ENCODE measurements around the gene SYNPR.

Gene SYNPR

GRCh38 chr3:63232764-63233396 lies 45.2 kb upstream of the SYNPR start:
- Histone ChIP-seq H3K27ac (ENCODE audit: low read length) (no peak overlapping the region), H3K4me3 (ENCODE audit: low read length) (no peak overlapping the region), H3K9me3 (replicated peaks; ENCODE audit: insufficient read depth, low read length) (no peaks in the 10 kb centered on the region), H3K79me2 (ENCODE audit: low read length) (no peaks in the 10 kb centered on the region), H2AFZ (ENCODE audit: low read length) (no peak overlapping the region), H3K4me2 (ENCODE audit: low read depth, low read length) (no peak overlapping the region), H3K4me1 (ENCODE audit: low read length) (0 out of 2 replicates have a peak, but pooled peaks cover 4% of the 10 kb centered on the region), H3K27me3 (replicated peaks; ENCODE audit: insufficient read depth, low read length) (no peaks in the 10 kb centered on the region), H3F3A (ENCODE audit: insufficient read depth, low read length) (no peaks in the 10 kb centered on the region), H3K9me2 (replicated peaks; ENCODE audit: insufficient read depth, low read length) (no peaks in the 10 kb centered on the region), H3K36me3 (replicated peaks; ENCODE audit: insufficient read depth, low read length) (no peaks in the 10 kb centered on the region), H3K9ac (ENCODE audit: low read length) (no peak overlapping the region), H4K20me1 (ENCODE audit: insufficient read depth, low read length) (no peaks in the 10 kb centered on the region)
- DNase-seq, result peak; percentile 29
- TF ChIP-seq EZH2 (optimal IDR thresholded peaks at IDR 0.05; ENCODE audit: low read depth, low read length) (no peak), EZH2phosphoT487 (IDR thresholded peaks at IDR 0.05; ENCODE audit: low read length) (no peak), CTCF (IDR thresholded peaks at IDR 0.05; ENCODE audit: low read length) (peak; percentile 45)

GRCh38 chr3:63240381-63240902 lies 37.7 kb upstream of the SYNPR start:
- Histone ChIP-seq H3K79me2 (ENCODE audit: low read length) (no peaks in the 10 kb centered on the region), H3K36me3 (replicated peaks; ENCODE audit: insufficient read depth, low read length) (no peaks in the 10 kb centered on the region), H3K27me3 (replicated peaks; ENCODE audit: insufficient read depth, low read length) (no peaks in the 10 kb centered on the region), H3K4me1 (ENCODE audit: low read length) (no peaks in the 10 kb centered on the region), H3K9ac (ENCODE audit: low read length) (no peak overlapping the region), H2AFZ (ENCODE audit: low read length) (no peak overlapping the region), H4K20me1 (ENCODE audit: insufficient read depth, low read length) (no peaks in the 10 kb centered on the region), H3K27ac (ENCODE audit: low read length) (no peak overlapping the region), H3K9me3 (replicated peaks; ENCODE audit: insufficient read depth, low read length) (no peaks in the 10 kb centered on the region), H3K9me2 (replicated peaks; ENCODE audit: insufficient read depth, low read length) (no peaks in the 10 kb centered on the region), H3K4me3 (ENCODE audit: low read length) (no peak overlapping the region), H3F3A (ENCODE audit: insufficient read depth, low read length) (no peaks in the 10 kb centered on the region), H3K4me2 (ENCODE audit: low read depth, low read length) (no peak overlapping the region)
- no peak for DNase-seq
- TF ChIP-seq EZH2phosphoT487 (IDR thresholded peaks at IDR 0.05; ENCODE audit: low read length) (no peak), EZH2 (optimal IDR thresholded peaks at IDR 0.05; ENCODE audit: low read depth, low read length) (no peak)

- DNase-seq, result no peak
- Histone ChIP-seq H3F3A (ENCODE audit: insufficient read depth, low read length) (no peaks in the 10 kb centered on the region), H3K36me3 (replicated peaks; ENCODE audit: insufficient read depth, low read length) (no peaks in the 10 kb centered on the region), H3K9me3 (replicated peaks; ENCODE audit: insufficient read depth, low read length) (no peaks in the 10 kb centered on the region), H4K20me1 (ENCODE audit: insufficient read depth, low read length) (no peaks in the 10 kb centered on the region), H3K9me2 (replicated peaks; ENCODE audit: insufficient read depth, low read length) (no peaks in the 10 kb centered on the region), H3K4me1 (ENCODE audit: low read length) (no peaks in the 10 kb centered on the region), H3K4me3 (ENCODE audit: low read length) (no peak overlapping the region), H3K27me3 (replicated peaks; ENCODE audit: insufficient read depth, low read length) (no peaks in the 10 kb centered on the region), H3K79me2 (ENCODE audit: low read length) (no peaks in the 10 kb centered on the region), H2AFZ (ENCODE audit: low read length) (no peak overlapping the region), H3K9ac (ENCODE audit: low read length) (no peak overlapping the region), H3K27ac (ENCODE audit: low read length) (no peak overlapping the region), H3K4me2 (ENCODE audit: low read depth, low read length) (no peak overlapping the region)
- TF ChIP-seq EZH2phosphoT487 (IDR thresholded peaks at IDR 0.05; ENCODE audit: low read length) (no peak), CTCF (IDR thresholded peaks at IDR 0.05; ENCODE audit: low read length) (no peak), EZH2 (optimal IDR thresholded peaks at IDR 0.05; ENCODE audit: low read depth, low read length) (no peak)
Observed at GRCh38 chr3:63242124-63242523, 36.0 kb upstream of the SYNPR start.

- Histone ChIP-seq H3K9me2 (replicated peaks; ENCODE audit: insufficient read depth, low read length) (no peaks in the 10 kb centered on the region), H3K4me2 (ENCODE audit: low read depth, low read length) (no peak overlapping the region), H3K9ac (ENCODE audit: low read length) (no peak overlapping the region), H4K20me1 (ENCODE audit: insufficient read depth, low read length) (no peaks in the 10 kb centered on the region), H3K36me3 (replicated peaks; ENCODE audit: insufficient read depth, low read length) (no peaks in the 10 kb centered on the region), H3F3A (ENCODE audit: insufficient read depth, low read length) (no peaks in the 10 kb centered on the region), H3K79me2 (ENCODE audit: low read length) (no peaks in the 10 kb centered on the region), H3K9me3 (replicated peaks; ENCODE audit: insufficient read depth, low read length) (no peaks in the 10 kb centered on the region), H3K4me3 (ENCODE audit: low read length) (no peak overlapping the region), H3K4me1 (ENCODE audit: low read length) (no peaks in the 10 kb centered on the region), H3K27ac (ENCODE audit: low read length) (no peak overlapping the region), H2AFZ (ENCODE audit: low read length) (no peak overlapping the region), H3K27me3 (replicated peaks; ENCODE audit: insufficient read depth, low read length) (no peaks in the 10 kb centered on the region)
- no peak for DNase-seq
- TF ChIP-seq EZH2phosphoT487 (IDR thresholded peaks at IDR 0.05; ENCODE audit: low read length) (no peak), CTCF (IDR thresholded peaks at IDR 0.05; ENCODE audit: low read length) (no peak), EZH2 (optimal IDR thresholded peaks at IDR 0.05; ENCODE audit: low read depth, low read length) (no peak)
Observed at GRCh38 chr3:63244486-63244885, 33.6 kb upstream of the SYNPR start.

Measured in MM.1S (cell line).